Astrocyte of the hippocampus (primary cell): Measurements from ENCODE around the gene TMEM95.
A peak's percentile ranks its signal among the peaks of the same experiment; 100 is the strongest.
"Not testable (repeated sequence)": the region's sequence is repeated elsewhere in the genome, so short reads cannot be mapped to it uniquely, and the experiment has no call there.

Source experiments
- DNase-seq: peaks from one replicate; pipeline ENCODE4 v3.0.0; 2011; ENCODE audit warnings: low read depth, low spot score

TMEM95 gene

GRCh38 chr17:7323731-7324437 is 31.1 kb upstream of the TMEM95 start:
- DNase-seq: peak; percentile 77

- no peak for DNase-seq
Measured at GRCh38 chr17:7324438-7324779, 30.5 kb upstream of the TMEM95 start.

- no peak for DNase-seq
Measured at GRCh38 chr17:7325031-7325528, 29.9 kb upstream of the TMEM95 start.

- no peak for DNase-seq
Measured at GRCh38 chr17:7326186-7326585, 28.8 kb upstream of the TMEM95 start.

- DNase-seq: no peak
Measured at GRCh38 chr17:7327056-7327455, 27.9 kb upstream of the TMEM95 start.

GRCh38 chr17:7327501-7327900 is 27.5 kb upstream of the TMEM95 start:
- DNase-seq: no peak

- DNase-seq: no peak
Measured at GRCh38 chr17:7328009-7328408, 26.9 kb upstream of the TMEM95 start.

GRCh38 chr17:7328840-7329373 is 26.0 kb upstream of the TMEM95 start, which contains the start of gene NEURL4:
TSS of gene NEURL4 (minus strand) at chr17:7329335. CDS start at chr17:7329312, 23 bp downstream.
- DNase-seq: no peak

GRCh38 chr17:7329374-7329996 is 25.5 kb upstream of the TMEM95 start:
- peak; percentile 99 for DNase-seq

GRCh38 chr17:7329997-7330637 is 24.8 kb upstream of the TMEM95 start:
- DNase-seq: peak; percentile 91

- no peak for DNase-seq
Measured at GRCh38 chr17:7330638-7331015, 24.3 kb upstream of the TMEM95 start.

- no peak for DNase-seq
Measured at GRCh38 chr17:7332111-7332510, 22.8 kb upstream of the TMEM95 start.

- DNase-seq: not testable (repeated sequence)
Measured at GRCh38 chr17:7332600-7333069, 22.3 kb upstream of the TMEM95 start.

- no peak for DNase-seq
Measured at GRCh38 chr17:7334938-7335538, 19.9 kb upstream of the TMEM95 start.

- not testable (repeated sequence) for DNase-seq
Measured at GRCh38 chr17:7335765-7336164, 19.2 kb upstream of the TMEM95 start.

- no peak for DNase-seq
Measured at GRCh38 chr17:7336240-7337175, 18.4 kb upstream of the TMEM95 start, which contains the start of gene ACAP1. TSS of gene ACAP1 (plus strand) at chr17:7336529. CDS start at chr17:7336735, 206 bp downstream.

GRCh38 chr17:7337600-7337999 is 17.4 kb upstream of the TMEM95 start:
- not testable (repeated sequence) for DNase-seq

GRCh38 chr17:7340179-7340578 is 14.8 kb upstream of the TMEM95 start:
- DNase-seq: no peak

GRCh38 chr17:7341842-7342241 is 13.1 kb upstream of the TMEM95 start:
- no peak for DNase-seq

GRCh38 chr17:7343250-7343649 is 11.7 kb upstream of the TMEM95 start:
- no peak for DNase-seq
